ACC112 (cell line): ENCODE results near the gene TGFB1.

Source experiments
- H2AFZ ChIP-seq: fragments of 200-600 bp; sonication (generic); one replicate; pipeline ENCODE4 v1.6.0; 2017; ENCODE audit warnings: antibody characterized with exemption, low read length; ENCODE audit not compliant: unreplicated experiment
- H3K27ac ChIP-seq: fragments of 200-600 bp; sonication (generic); 2 replicates; pipeline ENCODE4 v1.5.1; 2014; ENCODE audit warnings: low read depth, mild to moderate bottlenecking, antibody characterized with exemption, low read length, moderate library complexity
- H3K27me3 ChIP-seq: fragments of 200-600 bp; sonication (generic); 2 replicates; pipeline ENCODE4 v1.6.1; 2014; ENCODE audit warnings: mild to moderate bottlenecking, antibody characterized with exemption, low read length, moderate library complexity, mixed read lengths; ENCODE audit not compliant: insufficient read depth
- H3K36me3 ChIP-seq: fragments of 200-600 bp; sonication (generic); 2 replicates; pipeline ENCODE4 v1.6.1; 2016; ENCODE audit warnings: mild to moderate bottlenecking, antibody characterized with exemption, low read length, moderate library complexity, mixed read lengths; ENCODE audit not compliant: insufficient read depth
- H3K4me1 ChIP-seq: fragments of 200-600 bp; sonication (generic); one replicate; pipeline ENCODE4 v1.6.1; 2016; ENCODE audit warnings: low read length, mixed read lengths; ENCODE audit not compliant: insufficient read depth, unreplicated experiment, control insufficient read depth
- H3K4me3 ChIP-seq: fragments of 200-600 bp; sonication (generic); 2 replicates; pipeline ENCODE4 v1.5.1; 2014; ENCODE audit warnings: mild to moderate bottlenecking, low read depth, low read length
- H3K79me2 ChIP-seq: fragments of 200-600 bp; sonication (generic); one replicate; pipeline ENCODE4 v1.6.0; 2016; ENCODE audit warnings: low read length; ENCODE audit not compliant: control insufficient read depth, unreplicated experiment, insufficient read depth

Gene TGFB1

GRCh38 chr19:41369769-41370168 lies 16.0 kb upstream of the TGFB1 start:
- Histone ChIP-seq H3K27ac (no peak overlapping the region), H3K36me3 (no peaks in the 10 kb centered on the region), H3K27me3 (no peaks in the 10 kb centered on the region), H2AFZ (no peak overlapping the region), H3K4me3 (no peak overlapping the region), H3K79me2 (peaks cover 7% of the 10 kb centered on the region), H3K4me1 (peaks cover 11% of the 10 kb centered on the region)

- H3K27me3 ChIP-seq = no peaks in the 10 kb centered on the region
- peaks cover 13% of the 10 kb centered on the region for H3K4me1 ChIP-seq
- H2AFZ ChIP-seq = no peak overlapping the region
- no peaks in the 10 kb centered on the region for H3K36me3 ChIP-seq
- peak overlapping the region; percentile 86 for H3K27ac ChIP-seq
- no peak overlapping the region for H3K4me3 ChIP-seq
- peaks cover 10% of the 10 kb centered on the region for H3K79me2 ChIP-seq
Observed at GRCh38 chr19:41367848-41368301, 14.2 kb upstream of the TGFB1 start.

GRCh38 chr19:41366089-41366488 lies 12.4 kb upstream of the TGFB1 start:
- Histone ChIP-seq H2AFZ (no peak overlapping the region), H3K36me3 (no peaks in the 10 kb centered on the region), H3K4me3 (no peak overlapping the region), H3K27me3 (no peaks in the 10 kb centered on the region), H3K4me1 (peaks cover 13% of the 10 kb centered on the region), H3K27ac (no peak overlapping the region), H3K79me2 (peaks cover 10% of the 10 kb centered on the region)

- peak overlapping the region; percentile 87 for H3K4me3 ChIP-seq
- H3K27ac ChIP-seq = peak overlapping the region; percentile 98
- no peaks in the 10 kb centered on the region for H3K27me3 ChIP-seq
- H3K79me2 ChIP-seq = peaks cover 10% of the 10 kb centered on the region
- peaks cover 13% of the 10 kb centered on the region for H3K4me1 ChIP-seq
- peak overlapping the region; percentile 67 for H2AFZ ChIP-seq
- H3K36me3 ChIP-seq = no peaks in the 10 kb centered on the region
Observed at GRCh38 chr19:41364524-41365391, 11.0 kb upstream of the TGFB1 start.

GRCh38 chr19:41363753-41364523 lies 10.2 kb upstream of the TGFB1 start, which contains the start of gene B9D2:
Gene B9D2, minus strand, starts transcription at chr19:41364149. Its CDS starts 630 bp downstream, at chr19:41363519.
- Histone ChIP-seq H3K36me3 (no peaks in the 10 kb centered on the region), H3K4me1 (peaks cover 13% of the 10 kb centered on the region), H3K27me3 (no peaks in the 10 kb centered on the region), H3K27ac (peak within 1 kb of the TSS; percentile 98), H3K79me2 (peaks cover 10% of the 10 kb centered on the region), H3K4me3 (peak within 1 kb of the TSS; percentile 87), H2AFZ (peak within 1 kb of the TSS; percentile 67)

GRCh38 chr19:41363371-41363752 lies 9.6 kb upstream of the TGFB1 start:
- H3K79me2 ChIP-seq = peaks cover 10% of the 10 kb centered on the region
- H3K27ac ChIP-seq = 0 out of 2 replicates have a peak overlapping the region, but pooled peaks have one; percentile 98
- peaks cover 13% of the 10 kb centered on the region for H3K4me1 ChIP-seq
- no peak overlapping the region for H2AFZ ChIP-seq
- peak overlapping the region; percentile 87 for H3K4me3 ChIP-seq
- no peaks in the 10 kb centered on the region for H3K27me3 ChIP-seq
- no peaks in the 10 kb centered on the region for H3K36me3 ChIP-seq

- Histone ChIP-seq H3K36me3 (no peaks in the 10 kb centered on the region), H3K27me3 (no peaks in the 10 kb centered on the region), H2AFZ (no peak overlapping the region), H3K27ac (no peak overlapping the region), H3K79me2 (peaks cover 10% of the 10 kb centered on the region), H3K4me3 (no peak overlapping the region), H3K4me1 (peaks cover 6% of the 10 kb centered on the region)
Observed at GRCh38 chr19:41362143-41362847, 8.6 kb upstream of the TGFB1 start.

GRCh38 chr19:41359741-41360140 lies 6.0 kb upstream of the TGFB1 start:
- H2AFZ ChIP-seq = no peak overlapping the region
- H3K79me2 ChIP-seq = peaks cover 3% of the 10 kb centered on the region
- H3K36me3 ChIP-seq = no peaks in the 10 kb centered on the region
- no peak overlapping the region for H3K27ac ChIP-seq
- peaks cover 2% of the 10 kb centered on the region for H3K4me1 ChIP-seq
- no peaks in the 10 kb centered on the region for H3K27me3 ChIP-seq
- no peak overlapping the region for H3K4me3 ChIP-seq

GRCh38 chr19:41357746-41358145 lies 4.0 kb upstream of the TGFB1 start:
- Histone ChIP-seq H3K4me3 (no peak overlapping the region), H2AFZ (no peak overlapping the region), H3K27me3 (no peaks in the 10 kb centered on the region), H3K27ac (no peak overlapping the region), H3K79me2 (peaks cover 6% of the 10 kb centered on the region), H3K36me3 (no peaks in the 10 kb centered on the region), H3K4me1 (no peaks in the 10 kb centered on the region)

- Histone ChIP-seq H3K4me3 (no peak overlapping the region), H2AFZ (no peak overlapping the region), H3K27me3 (no peaks in the 10 kb centered on the region), H3K27ac (no peak overlapping the region), H3K4me1 (no peaks in the 10 kb centered on the region), H3K36me3 (no peaks in the 10 kb centered on the region), H3K79me2 (peaks cover 12% of the 10 kb centered on the region)
Observed at GRCh38 chr19:41356984-41357739, 3.4 kb upstream of the TGFB1 start.
